ENCODE measurements around the gene KMT2C. TPM values are rescaled to one million over a fixed set of nuclear protein-coding genes. Genes with fewer than 3 reads are reported as not detected.

The KMT2C gene
- polyA plus RNA-seq, 5 donors, result 22.7 to 43.5 (median 35.9) TPM

GRCh38 chr7:152112829-152113228, 323.0 kb downstream of the KMT2C start:
- no peak for DNase-seq

- DNase-seq, result no peak
Measured at GRCh38 chr7:152108359-152108758, 327.4 kb downstream of the KMT2C start.

- DNase-seq, result no peak
Measured at GRCh38 chr7:152107945-152108344, 327.9 kb downstream of the KMT2C start.

- no peak for DNase-seq
Measured at GRCh38 chr7:152106990-152107389, 328.8 kb downstream of the KMT2C start.

GRCh38 chr7:152105205-152105604, 330.6 kb downstream of the KMT2C start:
- no peak for DNase-seq

- DNase-seq, result no peak
Measured at GRCh38 chr7:152103691-152104090, 332.1 kb downstream of the KMT2C start.

- DNase-seq, result no peak
Measured at GRCh38 chr7:152103066-152103465, 332.7 kb downstream of the KMT2C start.

- no peak for DNase-seq
Measured at GRCh38 chr7:152097330-152097729, 338.5 kb downstream of the KMT2C start.

GRCh38 chr7:152095771-152096170, 340.0 kb downstream of the KMT2C start:
- no peak for DNase-seq

GRCh38 chr7:152093717-152094116, 342.1 kb downstream of the KMT2C start:
- DNase-seq, result no peak

- no peak for DNase-seq
Measured at GRCh38 chr7:152090747-152091146, 345.1 kb downstream of the KMT2C start.

GRCh38 chr7:152089183-152089582, 346.6 kb downstream of the KMT2C start:
- no peak for DNase-seq

- no peak for DNase-seq
Measured at GRCh38 chr7:152086513-152086912, 349.3 kb downstream of the KMT2C start.

GRCh38 chr7:152085131-152085530, 350.7 kb downstream of the KMT2C start:
- DNase-seq, result no peak

Other genes with a start within 250 kb of the KMT2C start
- gene XRCC2, start 240.1 kb upstream of the KMT2C start, polyA plus RNA-seq (ENCODE audit: insufficient read depth in 1 of 5, insufficient read length in 5 of 5, low replicate concordance in 1 of 5), result 10 to 100 TPM in 3 of 5 donors, 1 to 10 TPM in 2; 5.8 to 14.3 (median 12.1) TPM